Colonic mucosa (tissue), 4 donors: ENCODE results near the gene MLPH. TPM values are rescaled to one million over a fixed set of nuclear protein-coding genes. Genes with fewer than 3 reads are reported as not detected.

Source experiments
- DNase-seq: peaks from one replicate; pipeline ENCODE4 v3.0.0-alpha.2; 2020
- H3K27ac ChIP-seq: fragments of 200-600 bp; one replicate; pipeline ENCODE4 v1.8.0; 2021
- H3K27me3 ChIP-seq: fragments of 200-600 bp; one replicate; pipeline ENCODE4 v1.8.0; 2021
- H3K36me3 ChIP-seq: fragments of 200-600 bp; one replicate; pipeline ENCODE4 v1.8.0; 2021
- H3K4me1 ChIP-seq: fragments of 200-600 bp; one replicate; pipeline ENCODE4 v1.8.0; 2021; ENCODE audit warnings: mild to moderate bottlenecking
- H3K4me3 ChIP-seq: fragments of 200-600 bp; one replicate; pipeline ENCODE4 v1.8.0; 2021
- H3K9ac ChIP-seq, 2 donors: one replicate each; pipeline ENCODE4 v1.7.0; 2013; ENCODE audit warnings: control low read depth in 2 of 2, low read depth in 2 of 2, low read length in 2 of 2
- H3K9me3 ChIP-seq: fragments of 200-600 bp; one replicate; pipeline ENCODE4 v1.8.0; 2021
- CTCF ChIP-seq: fragments of 200-600 bp; IDR thresholded peaks from one replicate; pipeline ENCODE4 v1.8.0; 2022; ENCODE audit warnings: antibody characterized with exemption, mild to moderate bottlenecking
- intact Hi-C: fragments of 100-400 bp; cut with DNase I; formaldehyde crosslinking; loops from one replicate; pipeline ENCODE4 v1.14.1; 2022
- total RNA-seq, 2 donors: library from RNA; stranded (reverse); fragmentation: NEBNext Ultra II Directional in 1 of 2; extraction: Animal tissue kit (Norgen Biotek cat#: 25700) in 1 of 2; gene quantifications; one replicate each; pipeline ENCODE4 v1.2.1, GENCODE V29; 2021
- donor health status: healthy.
- donor health status: DM: no; HTN: no; CAD: no.
- donor health status: DM: no; HTN: no; CAD: no.

MLPH gene
- 100 to 1,000 TPM in 1 of 2 donors, 10 to 100 TPM in 1; 87.9 to 111 TPM for total RNA-seq

- peak; percentile 83 for DNase-seq
- Histone ChIP-seq H3K27ac (peak within 1 kb of the TSS; percentile 76), H3K36me3 (no peaks in the 10 kb centered on the region), H3K9me3 (no peaks in the 10 kb centered on the region), H3K4me1 (no peaks in the 10 kb centered on the region), H3K27me3 (peaks cover 10% of the 10 kb centered on the region), H3K4me3 (peak within 1 kb of the TSS; percentile 42), H3K9ac (peak within 1 kb of the TSS; percentile 56 to 76)
- no peak for TF ChIP-seq CTCF
- intact Hi-C loops, result no loop called here
Observed at GRCh38 chr2:237486819-237487448, at the start of gene MLPH. Gene MLPH, plus strand, starts transcription at chr2:237487251. Its CDS starts 6,176 bp downstream, at chr2:237493427.

- Histone ChIP-seq H3K4me3 (no peak overlapping the region), H3K9me3 (no peaks in the 10 kb centered on the region), H3K4me1 (peaks cover 9% of the 10 kb centered on the region), H3K27ac (no peak overlapping the region), H3K9ac (no peak overlapping the region), H3K36me3 (no peaks in the 10 kb centered on the region), H3K27me3 (no peaks in the 10 kb centered on the region)
- no peak for TF ChIP-seq CTCF
- no peak for DNase-seq
- intact Hi-C loops, result no loop called here
Observed at GRCh38 chr2:237437566-237437965, 49.5 kb upstream of the MLPH start.

GRCh38 chr2:237438080-237438940 lies 48.7 kb upstream of the MLPH start:
- DNase-seq, result peak; percentile 68
- Histone ChIP-seq H3K27me3 (no peaks in the 10 kb centered on the region), H3K27ac (no peak overlapping the region), H3K4me1 (peaks cover 9% of the 10 kb centered on the region), H3K4me3 (no peak overlapping the region), H3K9ac (no peak overlapping the region), H3K36me3 (no peaks in the 10 kb centered on the region), H3K9me3 (no peaks in the 10 kb centered on the region)
- intact Hi-C loops, result no loop called here
- TF ChIP-seq CTCF, result no peak

GRCh38 chr2:237440819-237441281 lies 46.2 kb upstream of the MLPH start:
- Histone ChIP-seq H3K9me3 (no peaks in the 10 kb centered on the region), H3K9ac (no peak overlapping the region), H3K27me3 (no peaks in the 10 kb centered on the region), H3K27ac (no peak overlapping the region), H3K36me3 (no peaks in the 10 kb centered on the region), H3K4me3 (no peak overlapping the region), H3K4me1 (no peaks in the 10 kb centered on the region)
- DNase-seq, result no peak
- TF ChIP-seq CTCF, result no peak
- intact Hi-C loops, result no loop called here

GRCh38 chr2:237441605-237442274 lies 45.3 kb upstream of the MLPH start:
- intact Hi-C loops, result no loop called here
- Histone ChIP-seq H3K4me3 (no peak overlapping the region), H3K4me1 (no peaks in the 10 kb centered on the region), H3K27ac (no peak overlapping the region), H3K9ac (no peak overlapping the region), H3K9me3 (no peaks in the 10 kb centered on the region), H3K27me3 (no peaks in the 10 kb centered on the region), H3K36me3 (no peaks in the 10 kb centered on the region)
- TF ChIP-seq CTCF, result no peak
- DNase-seq, result no peak
